LoVo (cell line): ENCODE results near the gene TMEM217.

Experiments
- DNase-seq: peaks from one replicate; pipeline ENCODE4 v3.0.0-alpha.2; 2016; ENCODE audit warnings: low spot score

TMEM217 gene

GRCh38 chr6:37279366-37280134, 21.6 kb upstream of the TMEM217 start:
- DNase-seq: no peak

- DNase-seq: no peak
Observed at GRCh38 chr6:37277001-37277409, 19.1 kb upstream of the TMEM217 start.

GRCh38 chr6:37275350-37275749, 17.4 kb upstream of the TMEM217 start:
- DNase-seq: no peak

GRCh38 chr6:37273690-37274089, 15.7 kb upstream of the TMEM217 start:
- DNase-seq: no peak

- no peak for DNase-seq
Observed at GRCh38 chr6:37272834-37273566, 15.1 kb upstream of the TMEM217 start.

- DNase-seq: no peak
Observed at GRCh38 chr6:37269105-37269504, 11.2 kb upstream of the TMEM217 start.

- DNase-seq: no peak
Observed at GRCh38 chr6:37265860-37266259, 7.9 kb upstream of the TMEM217 start.

GRCh38 chr6:37265001-37265400, 7.1 kb upstream of the TMEM217 start:
- no peak for DNase-seq

GRCh38 chr6:37262446-37263026, 4.6 kb upstream of the TMEM217 start:
- no peak for DNase-seq

- DNase-seq: no peak
Observed at GRCh38 chr6:37261198-37261597, 3.3 kb upstream of the TMEM217 start.

- no peak for DNase-seq
Observed at GRCh38 chr6:37260444-37260843, 2.5 kb upstream of the TMEM217 start.

- DNase-seq: no peak
Observed at GRCh38 chr6:37260040-37260439, 2.1 kb upstream of the TMEM217 start.

- DNase-seq: no peak
Observed at GRCh38 chr6:37259191-37259590, 1.2 kb upstream of the TMEM217 start.

GRCh38 chr6:37258405-37259105, 611 bp upstream of the TMEM217 start:
- no peak for DNase-seq

- DNase-seq: no peak
Observed at GRCh38 chr6:37257320-37257633, 667 bp downstream of the TMEM217 start.

- DNase-seq: no peak
Observed at GRCh38 chr6:37256692-37257319, 1.1 kb downstream of the TMEM217 start.

- no peak for DNase-seq
Observed at GRCh38 chr6:37254881-37255280, 3.1 kb downstream of the TMEM217 start.

- no peak for DNase-seq
Observed at GRCh38 chr6:37253486-37254007, 4.4 kb downstream of the TMEM217 start.

- DNase-seq: no peak
Observed at GRCh38 chr6:37251211-37251780, 6.6 kb downstream of the TMEM217 start.

GRCh38 chr6:37244430-37245310, 13.3 kb downstream of the TMEM217 start:
- DNase-seq: peak; percentile 81
